IMR-90 (cell line): Measurements from ENCODE around the gene JADE2. TPM values are rescaled to one million over a fixed set of nuclear protein-coding genes. Genes with fewer than 3 reads are reported as not detected.

Source experiments
- ATAC-seq: fragments of 200-7000 bp; cut with Tn5 transposase; 2 replicates; pipeline ENCODE4 v1.9.1; 2020; ENCODE audit warnings: low read depth, mild to moderate bottlenecking, moderate library complexity
- BruUV-seq: library from RNA; stranded (reverse); fragments of 400-500 nt; replicated peaks from 2 replicates; lab custom pipeline; 2021; lab: Mats Ljungman, UMichigan
- CTCF ChIA-PET: fragments of 300-600 bp; formaldehyde crosslinking; extraction: SDS; loops from one replicate; lab custom pipeline; 2021; ENCODE audit warnings: antibody characterized with exemption; lab: Yijun Ruan, JAX
- POLR2A ChIA-PET: fragments of 300-600 bp; sonication (Branson Sonifier 250); formaldehyde crosslinking; loops from one replicate; lab custom pipeline; 2022; ENCODE audit warnings: antibody characterized with exemption; ENCODE audit not compliant: unreplicated experiment; lab: Charles Lee
- DNase-seq: peaks from one replicate; pipeline ENCODE4 v3.0.0; 2013
- H2AFZ ChIP-seq: replicated peaks from 2 replicates; pipeline ENCODE3; 2013; ENCODE audit warnings: low read length, mild to moderate bottlenecking; ENCODE audit not compliant: poor library complexity
- H2AK5ac ChIP-seq: 2 replicates; pipeline ENCODE4 v1.6.1; 2013; ENCODE audit warnings: low read depth, low read length, inconsistent platforms
- H2AK9ac ChIP-seq: replicated peaks from 2 replicates; pipeline ENCODE3; 2013; ENCODE audit warnings: mild to moderate bottlenecking, low read depth, low read length, moderate library complexity; ENCODE audit not compliant: poor library complexity
- H2BK120ac ChIP-seq: 2 replicates; pipeline ENCODE4 v1.6.1; 2013; ENCODE audit warnings: low read depth, low read length, inconsistent platforms
- H2BK15ac ChIP-seq: 3 replicates; pipeline ENCODE4 v1.6.1; 2013; ENCODE audit warnings: low read depth, low read length, inconsistent platforms
- H2BK20ac ChIP-seq: 2 replicates; pipeline ENCODE4 v1.6.1; 2013; ENCODE audit warnings: low read depth, mild to moderate bottlenecking, inconsistent platforms, low read length, moderate library complexity
- H2BK5ac ChIP-seq: 2 replicates; pipeline ENCODE4 v1.6.1; 2013; ENCODE audit warnings: mild to moderate bottlenecking, low read depth, low read length, inconsistent platforms; ENCODE audit not compliant: poor library complexity, severe bottlenecking
- H3K14ac ChIP-seq: replicated peaks from 2 replicates; pipeline ENCODE4 v1.6.1; 2013; ENCODE audit warnings: low read depth, low read length, inconsistent platforms
- H3K18ac ChIP-seq: 2 replicates; pipeline ENCODE4 v1.6.1; 2013; ENCODE audit warnings: low read depth, low read length, control low read depth
- H3K23ac ChIP-seq: 2 replicates; pipeline ENCODE4 v1.6.1; 2013; ENCODE audit warnings: low read depth, low read length, inconsistent platforms
- H3K27ac ChIP-seq: 2 replicates; pipeline ENCODE4 v1.5.1; 2013; ENCODE audit warnings: mild to moderate bottlenecking, control low read depth, low read length; ENCODE audit not compliant: insufficient read depth
- H3K27me3 ChIP-seq: 2 replicates; pipeline ENCODE4 v1.6.1; 2013; ENCODE audit warnings: low read length; ENCODE audit not compliant: control insufficient read depth, insufficient read depth
- H3K36me3 ChIP-seq: 2 replicates; pipeline ENCODE4 v1.6.1; 2013; ENCODE audit warnings: low read length, mixed read lengths; ENCODE audit not compliant: control insufficient read depth, insufficient read depth
- H3K4ac ChIP-seq: 2 replicates; pipeline ENCODE4 v1.6.1; 2013; ENCODE audit warnings: low read depth, low read length, inconsistent platforms
- H3K4me1 ChIP-seq: 2 replicates; pipeline ENCODE4 v1.6.1; 2013; ENCODE audit warnings: low read length, mixed read lengths; ENCODE audit not compliant: control insufficient read depth, insufficient read depth
- H3K4me2 ChIP-seq: 2 replicates; pipeline ENCODE4 v1.6.1; 2013; ENCODE audit warnings: low read depth, mild to moderate bottlenecking, control low read depth, low read length, moderate library complexity
- H3K4me3 ChIP-seq: 2 replicates; pipeline ENCODE4 v1.5.1; 2013; ENCODE audit warnings: low read depth, mild to moderate bottlenecking, control low read depth, low read length, moderate library complexity; ENCODE audit not compliant: insufficient read depth
- H3K56ac ChIP-seq: 2 replicates; pipeline ENCODE4 v1.6.1; 2013; ENCODE audit warnings: low read length, inconsistent platforms; ENCODE audit not compliant: insufficient read depth; ENCODE audit errors: extremely low read depth
- H3K79me1 ChIP-seq, 2 experiments: 2 replicates each; pipeline ENCODE4 v1.6.1; 2013; ENCODE audit warnings: low read length in 2 of 2, inconsistent platforms in 1 of 2, low read depth in 1 of 2
- H3K9ac ChIP-seq: 2 replicates; pipeline ENCODE4 v1.6.1; 2013; ENCODE audit warnings: low read depth, low read length, control low read depth
- H3K9me1 ChIP-seq: 2 replicates; pipeline ENCODE4 v1.6.1; 2013; ENCODE audit warnings: low read length, inconsistent platforms; ENCODE audit not compliant: insufficient read depth
- H3K9me3 ChIP-seq: 2 replicates; pipeline ENCODE4 v1.6.1; 2013; ENCODE audit warnings: low read length; ENCODE audit not compliant: control insufficient read depth, insufficient read depth
- H4K20me1 ChIP-seq: 2 replicates; pipeline ENCODE4 v1.6.1; 2013; ENCODE audit warnings: low read length, inconsistent platforms; ENCODE audit not compliant: insufficient read depth
- H4K5ac ChIP-seq: 2 replicates; pipeline ENCODE4 v1.6.1; 2013; ENCODE audit warnings: mild to moderate bottlenecking, low read depth, low read length, control low read depth
- H4K8ac ChIP-seq, 2 experiments: 2 replicates each; pipeline ENCODE4 v1.6.1; 2013; ENCODE audit warnings: low read depth in 2 of 2, low read length in 2 of 2, control low read depth in 1 of 2, inconsistent platforms in 1 of 2
- H4K91ac ChIP-seq: 2 replicates; pipeline ENCODE4 v1.6.1; 2013; ENCODE audit warnings: low read depth, low read length, inconsistent platforms; ENCODE audit not compliant: insufficient read depth
- CHD1 ChIP-seq: IDR thresholded peaks from 2 replicates; pipeline ENCODE4 v1.6.1; 2012; ENCODE audit warnings: low read depth, low read length, improper control_type of control experiment
- MAFK ChIP-seq: IDR thresholded peaks from 2 replicates; pipeline ENCODE4 v1.6.1; 2012; ENCODE audit warnings: low read depth, low read length, improper control_type of control experiment
- MAZ ChIP-seq: IDR thresholded peaks from 2 replicates; pipeline ENCODE4 v1.6.1; 2012; ENCODE audit warnings: low read depth, mild to moderate bottlenecking, low read length, improper control_type of control experiment, moderate library complexity, borderline replicate concordance
- RAD21 ChIP-seq: IDR thresholded peaks from 2 replicates; pipeline ENCODE4 v1.6.1; 2012; ENCODE audit warnings: low read length, improper control_type of control experiment
- RCOR1 ChIP-seq: IDR thresholded peaks from 2 replicates; pipeline ENCODE4 v1.6.1; 2012; ENCODE audit warnings: mild to moderate bottlenecking, low read length, improper control_type of control experiment; ENCODE audit not compliant: insufficient replicate concordance
- WGBS, 2 experiments: methylation state at CpG; one replicate each; pipeline versions ENCODE4 v1.1.5 to v1.1.7; 2013; ENCODE audit warnings: missing lambda C conversion rate in 2 of 2; ENCODE audit not compliant: insufficient read length in 1 of 2; ENCODE audit errors: extremely low coverage in 2 of 2; 5-methylcytosine and 5-hydroxymethylcytosine counted together
- dilution Hi-C: fragments of 300-500 bp; cut with HindIII; formaldehyde crosslinking; loops from one replicate; pipeline ENCODE4 v1.14.3; 2018; ENCODE audit warnings: low sequenced_read_pairs; ENCODE audit not compliant: unreplicated experiment
- in situ Hi-C: fragments of 300-500 bp; cut with MboI; formaldehyde crosslinking; loops from 3 replicates; pipeline ENCODE4 v1.14.3; 2019; ENCODE audit warnings: low sequenced_read_pairs, inconsistent platforms, mixed read lengths
- intact Hi-C: fragments of 100-400 bp; cut with micrococcal nuclease; formaldehyde crosslinking; loops from 2 replicates; pipeline ENCODE4 v1.10.0; 2022
- polyA plus RNA-seq, 3 experiments: library from polyadenylated mRNA; depleted of rRNA; stranded (reverse); fragments of >200 nt; gene quantifications; 2 replicates each; pipeline ENCODE4 v1.2.3, GENCODE V29; 2012; ENCODE audit warnings: low replicate concordance in 1 of 3
- total RNA-seq: library from RNA; depleted of rRNA; stranded (reverse); fragments of >200 nt; gene quantifications from 2 replicates; pipeline ENCODE4 v1.2.3, GENCODE V29; 2012

The JADE2 gene
- total and polyA plus RNA-seq, 2 of the 4 experiments (the other 2 are of a cell fraction), result 13.3 to 14.9 TPM

DNA sequence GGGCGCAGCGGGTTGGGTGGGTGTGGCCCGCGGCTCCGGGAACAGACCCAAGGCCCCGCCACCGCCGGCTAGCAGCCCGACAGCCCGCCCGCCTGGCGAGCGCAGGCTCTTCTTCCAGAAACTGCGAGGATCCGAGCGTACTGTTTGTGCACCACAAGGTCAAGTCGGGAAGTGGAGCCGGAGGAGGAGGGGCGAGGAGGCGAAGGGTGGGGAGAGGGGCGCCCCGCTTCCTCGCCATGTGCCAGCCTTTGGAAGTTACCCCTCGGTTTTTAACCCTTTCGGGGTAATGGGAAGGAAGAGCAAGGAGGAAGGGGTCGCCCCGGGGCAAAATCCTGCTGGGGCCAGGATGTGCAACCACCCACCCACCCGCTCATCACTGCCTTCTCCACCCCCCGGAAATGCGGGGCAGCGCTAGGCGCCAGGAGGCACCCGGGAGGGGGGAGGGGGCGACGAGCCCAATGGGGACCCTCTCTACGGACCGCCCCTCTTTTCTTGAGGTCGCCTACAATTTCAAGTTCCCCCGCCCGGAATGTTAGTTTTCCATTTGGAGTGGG is 1.1 kb upstream of the JADE2 start:
- Histone ChIP-seq H3K56ac (peak overlapping the region; percentile 75), H2AK5ac (peak overlapping the region; percentile 91), H4K20me1 (peaks cover 16% of the 10 kb centered on the region; the same call in 1 of the 2 replicates), H3K18ac (peak overlapping the region; percentile 95), H3K9me3 (no peaks in the 10 kb centered on the region), H4K5ac (peak overlapping the region; percentile 99), H3K4me1 (peaks cover 15% of the 10 kb centered on the region), H3K36me3 (no peaks in the 10 kb centered on the region), H2AK9ac (peak overlapping the region; percentile 83), H4K91ac (peak overlapping the region; percentile 87), H2BK5ac (peak overlapping the region; percentile 92), H3K23ac (peak overlapping the region; percentile 32), H3K27ac (peak overlapping the region; percentile 94), H2AFZ (peak overlapping the region; percentile 92), H3K9ac (peak overlapping the region; percentile 95), H4K8ac (peak overlapping the region; percentile 85 to 98), H2BK120ac (peak overlapping the region; percentile 88), H3K27me3 (peaks cover 7% of the 10 kb centered on the region), H3K14ac (peak overlapping the region; percentile 68), H3K4ac (peak overlapping the region; percentile 84), H3K79me1 (peaks cover 15 to 21% of the 10 kb centered on the region in 2 experiments; a peak in 3 of 4 replicates), H3K9me1 (peaks cover 10% of the 10 kb centered on the region), H3K4me2 (peak overlapping the region; percentile 96), H3K4me3 (peak overlapping the region; percentile 62), H2BK15ac (peak overlapping the region; percentile 26; the same call in 1 of the 3 replicates), H2BK20ac (0 out of 2 replicates have a peak overlapping the region, but pooled peaks have one; percentile 3)
- intact Hi-C loops, result no loop called here
- POLR2A ChIA-PET, result interaction anchor here (0.6 to 1.2 kb wide), 6 partner anchors 7 to 144 kb away, joined by 3 to 9 read pairs (median 4); no protein-coding TSS in a partner anchor
- in situ Hi-C loops, result loop anchor here (10.0 kb wide), 1 partner anchor 110 kb away; the partner anchor contains the start of gene CDKN2AIPNL
- TF ChIP-seq MAZ, result peak; percentile 22; the same call in 1 of the 2 replicates
- no peak for TF ChIP-seq RCOR1
- TF ChIP-seq MAFK, result no peak
- peak; percentile 30 for TF ChIP-seq RAD21
- TF ChIP-seq CHD1, result 0 out of 2 replicates have a peak, but pooled peaks have one; percentile 59
- DNase-seq (peak; percentile 63), ATAC-seq (peak; percentile 7)
- BruUV-seq, result no TSS peak
- dilution Hi-C loops, result no loop called here
- WGBS, 2 experiments, result no CpG with 5 or more reads among the region's 40 CpGs
- CTCF ChIA-PET, result no interaction called here
